ENCODE measurements around the gene HACD2. TPM values are rescaled to one million over a fixed set of nuclear protein-coding genes. Genes with fewer than 3 reads are reported as not detected.

HACD2 gene
- total RNA-seq: 14.4 and 17.3 TPM in 2 replicates
- 21.0 TPM for polyA plus RNA-seq (2012)

DNA sequence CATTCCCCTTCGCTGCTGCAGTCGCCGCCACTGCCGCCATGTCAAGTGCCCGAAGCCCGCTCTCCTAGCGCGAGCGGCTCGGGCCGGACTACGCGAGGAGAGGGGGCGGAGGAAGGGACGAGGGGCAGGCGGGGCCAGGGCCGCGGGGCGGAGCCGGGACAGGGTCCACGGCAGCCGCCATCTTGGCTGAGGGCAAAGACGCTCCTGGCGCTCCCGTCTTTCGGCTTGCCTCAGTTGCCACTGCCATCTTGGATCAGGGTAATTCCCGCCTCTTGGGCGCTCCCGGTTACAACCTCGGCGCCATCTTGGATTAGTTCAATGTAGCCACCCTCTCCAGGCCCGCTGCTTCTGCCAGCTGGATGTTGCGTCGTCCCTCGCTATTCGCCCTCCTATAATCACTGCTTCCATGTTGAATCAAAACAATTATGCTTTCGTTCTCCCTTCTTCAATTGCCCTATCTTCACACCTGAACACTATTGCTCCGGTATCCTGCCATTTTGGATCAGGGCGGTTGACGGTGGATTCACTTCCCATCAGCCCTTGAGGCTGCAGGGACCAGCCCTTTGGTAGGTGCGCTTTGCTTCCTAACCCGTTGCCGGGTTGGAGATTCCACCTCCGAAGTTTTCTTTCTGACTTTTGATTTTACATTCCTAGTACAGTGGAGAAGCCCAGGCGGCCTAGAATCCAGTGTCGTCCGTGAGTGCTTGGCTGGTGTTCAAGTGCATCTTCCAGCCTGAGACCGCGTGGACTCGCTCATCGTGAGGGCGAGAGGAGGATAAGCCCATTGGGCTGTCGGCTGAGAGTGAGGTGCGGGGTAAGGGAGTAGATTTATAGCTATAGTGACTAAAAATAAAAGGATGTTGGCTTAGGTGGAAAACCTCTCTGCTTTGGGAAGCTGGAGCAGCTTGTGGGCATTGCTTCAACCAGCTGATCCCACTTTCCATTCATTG is at the start of gene HACD2:
Gene HACD2, minus strand, starts transcription at position 66 of the 950 bp plus-strand sequence. Its CDS starts 26 bp downstream, at position 40.
- DNase-seq (ENCODE audit: low read depth): peak; percentile 98

DNA sequence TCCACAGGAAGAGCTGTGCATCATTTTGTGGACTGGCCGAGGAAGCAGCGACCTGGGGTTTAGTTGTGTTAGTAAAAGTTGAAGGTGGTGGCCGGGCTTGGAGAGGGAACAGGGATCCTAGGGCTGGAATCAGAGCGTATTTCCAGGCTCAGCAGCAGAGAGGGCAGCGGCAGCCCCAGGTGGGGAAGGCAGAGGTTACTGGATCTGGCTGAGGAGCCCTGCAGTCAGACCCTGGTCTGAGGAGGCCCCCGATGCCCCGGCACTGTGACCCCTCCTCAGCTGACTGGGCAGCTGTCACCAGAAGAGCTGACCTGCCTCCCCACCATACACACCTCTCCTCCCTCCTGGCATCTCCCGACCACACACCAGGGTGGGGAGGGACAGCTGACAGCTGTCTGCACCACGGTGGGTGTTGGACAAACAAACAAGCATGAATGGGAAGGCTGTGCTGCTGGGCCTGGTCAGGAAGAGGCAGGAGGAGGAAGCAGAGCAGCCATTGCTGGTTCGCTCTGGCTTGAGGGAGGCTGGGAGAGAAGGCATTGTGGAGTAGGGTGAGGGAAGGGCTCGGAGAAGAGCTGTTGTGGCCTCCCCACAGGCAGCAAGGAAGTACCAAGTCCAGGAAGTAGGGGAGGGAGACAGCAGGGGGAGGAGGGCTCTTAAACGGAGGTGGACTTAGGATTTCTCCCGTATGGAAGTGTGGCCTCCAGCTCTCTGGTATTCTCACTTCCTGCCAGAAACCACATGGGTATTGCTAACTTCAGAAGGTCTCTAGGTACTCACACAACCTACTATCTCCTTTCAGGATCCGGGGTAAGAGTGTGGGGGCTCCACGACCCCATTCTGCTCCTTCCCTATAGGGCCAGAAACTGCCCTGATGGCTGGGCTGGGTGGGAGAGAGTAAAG is 49.5 kb upstream of the HACD2 start:
- DNase-seq (ENCODE audit: low read depth): peak; percentile 92

DNA sequence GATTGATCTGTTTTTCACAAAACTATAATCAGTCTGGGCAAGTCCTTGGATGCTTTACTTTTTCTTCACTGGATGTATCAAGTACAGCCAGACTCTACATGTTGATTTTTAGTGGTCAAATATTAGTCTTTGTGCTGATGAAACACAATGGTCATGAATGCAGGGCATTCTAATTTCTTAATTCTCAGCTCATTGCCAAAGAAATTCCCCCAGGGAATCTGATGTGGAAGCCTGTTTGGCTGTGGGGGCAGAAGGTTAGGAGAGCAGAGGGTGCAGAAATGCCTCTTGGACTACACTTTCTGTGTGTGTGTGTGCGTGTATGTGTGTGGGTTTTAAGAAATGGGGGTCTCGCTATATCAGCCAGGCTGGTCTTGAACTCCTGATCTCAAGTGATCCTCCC is 48.7 kb upstream of the HACD2 start:
- DNase-seq (ENCODE audit: low read depth): no peak

DNA sequence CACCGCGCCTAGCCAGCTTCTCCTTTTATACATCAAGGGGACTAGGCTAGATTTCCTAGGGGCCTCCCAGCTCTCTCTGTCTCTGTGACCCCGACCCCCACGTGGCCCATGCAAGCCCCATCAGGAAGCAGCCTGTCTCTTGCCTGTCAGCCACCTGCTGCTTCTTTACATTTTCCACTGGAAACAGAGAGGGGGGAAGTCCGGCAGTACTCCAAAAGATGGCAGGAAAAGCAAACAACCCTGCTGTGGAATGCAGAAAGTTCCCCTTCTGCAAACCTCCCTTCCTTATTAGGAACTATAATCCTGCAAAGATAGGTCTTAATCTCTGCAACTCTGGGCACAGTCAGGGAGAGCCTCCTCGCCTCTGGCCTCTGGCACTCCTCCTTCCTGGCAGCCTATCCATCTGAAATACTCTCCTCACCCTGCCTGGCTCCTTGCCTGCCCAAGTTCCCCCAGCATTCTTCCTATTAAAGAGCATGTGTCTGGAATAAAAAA is 47.4 kb upstream of the HACD2 start:
- DNase-seq (ENCODE audit: low read depth): peak; percentile 82

DNA sequence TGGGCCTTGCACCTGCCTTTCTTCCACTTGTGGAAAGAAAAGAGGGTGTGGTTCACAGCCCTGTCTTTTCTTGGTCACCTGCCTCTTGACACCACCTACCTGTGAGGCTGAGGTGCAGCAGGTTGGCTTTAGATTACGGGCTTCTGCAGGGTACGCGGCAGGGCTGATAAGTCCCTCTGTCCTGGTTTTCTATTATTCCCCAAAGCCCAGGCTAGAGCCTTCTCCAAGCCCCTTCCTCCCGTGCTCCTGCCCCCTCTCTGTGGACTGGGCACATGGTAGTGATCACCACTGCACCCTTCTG is 44.8 kb upstream of the HACD2 start:
- DNase-seq (ENCODE audit: low read depth): no peak

GRCh38 chr3:123628996-123629746 is 44.3 kb upstream of the HACD2 start:
- no peak for DNase-seq (ENCODE audit: low read depth)

- no peak for DNase-seq (ENCODE audit: low read depth)
Measured at GRCh38 chr3:123627673-123628670, 43.1 kb upstream of the HACD2 start.

DNA sequence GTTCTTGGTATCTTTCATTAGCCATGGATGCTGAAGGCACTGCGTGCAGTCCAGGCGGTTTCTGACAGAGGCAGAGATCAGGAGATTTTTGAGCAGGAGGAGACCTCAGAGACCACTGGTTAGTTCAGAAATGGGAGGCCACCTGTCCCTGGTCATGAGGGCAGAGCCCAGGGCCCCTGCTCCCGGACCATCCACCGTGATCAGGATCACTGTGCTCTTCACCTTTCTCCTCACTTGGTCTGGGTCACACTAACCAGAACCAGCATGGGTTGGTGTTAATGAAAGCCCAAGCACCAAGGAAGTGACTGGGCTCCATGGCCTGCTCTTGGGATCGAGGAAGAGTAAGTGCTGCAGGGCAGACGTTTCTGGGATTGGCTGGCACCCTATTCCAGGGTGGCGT is 42.0 kb upstream of the HACD2 start:
- no peak for DNase-seq (ENCODE audit: low read depth)

GRCh38 chr3:123624302-123624701 is 39.4 kb upstream of the HACD2 start:
- DNase-seq (ENCODE audit: low read depth): no peak

- DNase-seq (ENCODE audit: low read depth): no peak
Measured at GRCh38 chr3:123623346-123623880, 38.6 kb upstream of the HACD2 start.

DNA sequence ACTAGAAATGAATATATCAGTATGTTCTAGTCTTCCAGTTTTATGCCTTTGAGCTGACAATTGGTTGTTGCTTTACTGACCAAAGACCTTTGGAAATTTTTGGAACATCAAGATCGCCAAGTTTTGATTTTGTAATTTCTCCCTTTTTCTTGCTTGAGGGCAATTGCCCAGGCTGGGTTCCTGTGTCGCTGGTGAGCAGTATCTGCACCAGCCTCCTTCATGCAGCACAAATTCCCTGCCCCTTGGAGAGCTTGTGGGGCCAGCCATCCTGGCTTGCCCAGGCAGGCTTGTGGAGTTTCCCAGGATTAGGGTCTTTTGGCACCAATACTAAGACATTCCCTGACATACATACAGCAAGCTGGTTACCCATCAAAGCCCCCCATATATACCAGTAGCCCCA is 37.9 kb upstream of the HACD2 start:
- DNase-seq (ENCODE audit: low read depth): no peak

DNA sequence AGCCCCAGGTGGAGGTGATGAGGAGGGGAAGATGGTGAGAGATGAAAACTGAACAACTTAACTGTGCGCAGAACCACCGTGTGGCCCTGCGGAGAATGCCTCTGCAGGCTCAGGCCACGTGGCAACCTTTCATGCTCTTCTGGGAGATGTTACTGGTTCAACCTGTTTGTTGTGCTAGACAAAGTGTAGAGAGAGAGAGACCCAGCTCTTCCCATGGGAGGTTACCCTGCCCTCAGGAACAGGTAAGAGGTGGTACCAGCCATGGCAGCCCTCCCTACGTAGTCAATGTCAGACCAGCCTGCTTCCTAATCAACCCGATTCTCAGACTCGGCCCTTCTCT is 37.0 kb upstream of the HACD2 start:
- no peak for DNase-seq (ENCODE audit: low read depth)

DNA sequence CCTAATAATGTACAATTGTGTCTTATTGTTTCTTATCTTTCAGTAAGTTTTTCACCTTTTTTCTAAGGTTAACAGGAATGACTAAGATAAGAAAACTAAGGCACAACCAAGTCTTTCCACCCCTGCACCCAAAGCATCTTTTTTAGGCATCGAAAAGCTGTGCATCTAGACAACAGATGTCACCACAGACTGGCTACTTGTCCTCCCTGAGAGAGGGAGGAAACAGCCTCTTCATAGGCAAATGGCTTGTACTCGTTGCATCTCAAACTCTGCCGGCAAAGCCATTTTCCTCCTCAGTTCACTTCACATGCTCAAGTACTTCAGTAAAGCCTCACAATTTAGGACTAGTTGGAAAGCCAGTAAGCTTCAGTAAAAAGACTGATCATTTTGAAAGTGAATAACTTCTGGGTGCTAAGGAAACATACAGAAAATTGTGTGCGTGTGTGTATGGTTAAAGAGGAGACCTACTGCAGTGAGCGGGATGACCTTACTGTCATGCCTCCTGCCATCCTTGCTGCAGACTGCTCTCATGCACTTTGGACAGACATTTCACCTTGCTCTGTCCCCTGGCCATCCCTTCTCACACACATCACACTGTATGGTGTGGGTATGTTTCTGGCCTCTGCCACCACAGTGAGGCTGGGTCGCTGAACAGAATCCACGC is 36.5 kb upstream of the HACD2 start:
- no peak for DNase-seq (ENCODE audit: low read depth)

GRCh38 chr3:123620343-123620742 is 35.5 kb upstream of the HACD2 start:
- no peak for DNase-seq (ENCODE audit: low read depth)

GRCh38 chr3:123618768-123619484 is 34.1 kb upstream of the HACD2 start:
- DNase-seq (ENCODE audit: low read depth): peak; percentile 74

DNA sequence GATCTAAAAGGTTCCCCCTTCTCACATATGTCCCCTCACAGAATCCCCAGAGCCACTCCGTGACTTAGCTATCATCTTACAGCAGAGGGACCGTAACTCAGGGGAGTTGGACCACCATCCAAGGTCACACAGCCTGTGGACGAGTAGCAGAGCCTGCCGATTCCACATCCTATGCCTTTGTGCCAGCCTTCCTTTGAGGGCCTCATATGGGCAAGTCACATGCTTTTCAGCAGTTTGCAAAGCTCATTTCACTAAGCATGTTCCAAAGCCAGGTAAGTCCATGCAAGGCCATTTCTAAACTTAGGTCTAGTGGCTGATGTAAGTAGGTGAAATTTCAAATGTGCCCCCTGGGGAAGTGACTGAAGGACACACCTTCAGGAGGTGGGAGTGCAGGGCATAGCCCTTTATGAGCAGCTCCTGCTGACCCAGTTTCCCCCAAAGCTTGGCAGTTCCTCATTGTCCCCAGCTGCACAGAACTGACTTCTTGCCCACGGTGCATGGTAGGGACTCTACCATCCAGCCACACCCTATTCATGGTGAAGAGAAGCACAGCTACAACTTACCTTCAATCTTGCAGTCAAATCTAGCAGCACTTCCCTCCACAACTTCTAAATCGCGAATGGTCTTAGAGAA is 33.3 kb upstream of the HACD2 start:
- DNase-seq (ENCODE audit: low read depth): no peak

DNA sequence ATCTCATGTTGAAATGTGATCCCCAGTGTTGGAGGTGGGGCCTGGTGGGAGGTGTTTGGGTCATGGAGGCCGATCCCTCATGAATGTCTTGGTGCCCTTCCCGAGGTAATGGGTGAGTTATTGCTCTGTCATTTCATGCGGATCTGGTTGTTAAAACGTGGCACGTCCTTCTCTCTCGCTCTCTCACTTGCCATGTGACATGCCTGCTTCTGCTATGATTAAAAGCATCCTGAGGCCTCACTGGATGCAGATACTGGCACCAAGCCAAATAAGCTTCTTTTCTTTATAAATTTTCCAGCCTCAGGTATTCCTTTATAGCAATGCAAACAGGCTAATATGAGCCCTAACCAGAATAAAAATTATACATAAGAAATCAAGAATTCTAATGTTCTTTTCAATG is 31.7 kb upstream of the HACD2 start:
- no peak for DNase-seq (ENCODE audit: low read depth)

DNA sequence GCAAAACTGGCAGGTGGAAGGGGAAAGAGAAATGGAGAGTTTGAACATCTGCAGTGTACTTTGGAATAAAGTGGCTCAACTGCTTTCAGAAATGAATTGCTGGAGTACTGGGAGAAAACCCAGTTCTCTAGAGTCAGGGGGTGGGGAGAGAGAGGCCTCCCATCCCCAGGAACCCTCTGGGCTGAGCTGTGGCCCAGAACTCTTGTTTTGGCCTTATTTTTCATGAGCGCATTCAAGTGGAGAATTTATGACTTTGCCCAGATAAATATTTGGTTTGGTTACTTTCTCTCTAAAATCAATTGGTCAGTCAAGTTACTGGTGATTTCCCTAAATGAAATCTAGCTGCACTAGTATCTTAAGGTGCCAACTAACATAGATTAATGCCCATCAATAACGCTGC is 28.7 kb upstream of the HACD2 start:
- DNase-seq (ENCODE audit: low read depth): no peak
